DND-41 (cell line): ENCODE measurements around the gene VWA8.

Experiments
- CTCF ChIP-seq: IDR thresholded peaks from 2 replicates; pipeline ENCODE4 v1.5.1; 2012; ENCODE audit warnings: borderline replicate concordance, low read length, moderate library complexity, mild to moderate bottlenecking; ENCODE audit not compliant: poor library complexity, severe bottlenecking; ENCODE audit errors: extremely low read depth
- EZH2 ChIP-seq: IDR thresholded peaks from 3 replicates; pipeline ENCODE4 v1.6.1; 2012; ENCODE audit warnings: borderline replicate concordance, low read depth, mild to moderate bottlenecking, moderate library complexity, low read length, inconsistent platforms; ENCODE audit not compliant: severe bottlenecking

DNA sequence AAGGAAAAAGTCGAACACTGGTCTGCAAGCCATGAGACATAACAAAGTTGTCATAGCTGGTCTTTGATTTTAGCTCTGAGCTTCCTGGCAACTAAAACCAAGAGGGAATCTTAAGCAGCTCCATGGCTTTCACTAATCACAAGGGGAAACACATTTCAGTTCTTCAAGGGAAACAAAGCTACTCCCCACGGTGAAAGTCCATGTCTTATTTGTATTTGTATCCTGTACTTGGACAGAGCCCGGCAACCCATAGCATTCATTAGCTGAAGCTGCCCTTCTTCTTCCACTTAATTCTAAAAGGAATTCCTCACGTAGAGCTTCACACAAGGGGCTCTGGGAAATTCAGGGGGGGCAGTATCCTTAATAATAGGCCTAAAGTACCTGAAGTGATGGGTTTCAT lies 374.7 kb downstream of the VWA8 start:
- TF ChIP-seq CTCF (no peak), EZH2 (no peak)
